ENCODE data around the gene RAMACL. TPM values are rescaled to one million over a fixed set of nuclear protein-coding genes. Genes with fewer than 3 reads are reported as not detected.

Gene RAMACL
- total RNA-seq, 1 experiment from 2014 or later, result 0.28 TPM

GRCh38 chr6:166580076-166581050 lies 6.1 kb downstream of the RAMACL start:
- Histone ChIP-seq H2BK120ac (ENCODE audit: low read depth, low read length, poor library complexity, severe bottlenecking) (no peak overlapping the region), H3K79me2 (ENCODE audit: insufficient read depth, low read length) (no peaks in the 10 kb centered on the region), H2AK5ac (ENCODE audit: insufficient read length, low read length) (no peak overlapping the region), H4K5ac (ENCODE audit: insufficient read length, low read depth, low read length) (no peak overlapping the region), H3T11ph (ENCODE audit: low read length) (no peak overlapping the region), H3K79me1 (ENCODE audit: insufficient read depth, low read depth, low read length, poor library complexity, severe bottlenecking) (no peaks in the 10 kb centered on the region), H3K27me3 (ENCODE audit: insufficient read depth, low read length) (no peaks in the 10 kb centered on the region), H3K18ac (ENCODE audit: insufficient read length, low read depth, low read length) (no peak overlapping the region), H2BK5ac (ENCODE audit: insufficient read length, low read length) (no peak overlapping the region), H3K56ac (ENCODE audit: insufficient read length, low read depth, low read length) (no peak overlapping the region), H2BK15ac (ENCODE audit: low read depth, low read length) (no peak overlapping the region), H4K91ac (ENCODE audit: insufficient read length, low read depth, low read length) (no peak overlapping the region), H3K23ac (ENCODE audit: insufficient read length, low read depth, low read length) (no peak overlapping the region), H3K27ac (ENCODE audit: insufficient read length, low read depth, low read length) (no peak overlapping the region), H3K4ac (ENCODE audit: low read depth, low read length) (no peak overlapping the region), H3K9ac (ENCODE audit: extremely low read depth, insufficient read length, low read length) (no peak overlapping the region), H3K23me2 (ENCODE audit: insufficient read length, low read depth, low read length, poor library complexity, severe bottlenecking) (no peaks in the 10 kb centered on the region), H4K8ac (replicated peaks; ENCODE audit: insufficient read length, low read depth, low read length) (no peak overlapping the region), H4K20me1 (ENCODE audit: control insufficient read depth, insufficient read depth, insufficient read length) (no peaks in the 10 kb centered on the region), H2BK12ac (ENCODE audit: insufficient read length, low read depth, low read length) (no peak overlapping the region), H2BK20ac (ENCODE audit: low read depth, low read length, poor library complexity, severe bottlenecking) (no peak overlapping the region), H3K14ac (ENCODE audit: insufficient read depth, low read length) (no peak overlapping the region), H3K4me1 (ENCODE audit: insufficient read depth, low read length) (peaks cover 3% of the 10 kb centered on the region; the same call in 1 of the 2 replicates), H3K9me3 (ENCODE audit: control insufficient read depth, low read depth, low read length) (no peaks in the 10 kb centered on the region), H3K4me2 (ENCODE audit: insufficient read depth, insufficient read length, low read length) (no peak overlapping the region), H2AFZ (ENCODE audit: low read length) (no peak overlapping the region)
- peak; percentile 19 for DNase-seq
- Mint-ChIP-seq H3K9me3 (peaks cover 20 to 27% of the 10 kb centered on the region in 2 experiments), H3K4me1 (peaks cover 7 to 10% of the 10 kb centered on the region in 2 experiments; a peak in 3 of 4 replicates), H3K4me3 (no peak overlapping the region), H3K27ac (peak overlapping the region; percentile 18 to 53 (median 47); a peak in 1 of 7 replicates), H3K36me3 (ENCODE audit: insufficient read depth in 1 of 3, low read depth in 3 of 3) (peaks cover 21 to 24% (median 23%) of the 10 kb centered on the region in 3 experiments), H3K27me3 (ENCODE audit: low read depth) (no peaks in the 10 kb centered on the region)
- no peak for TF ChIP-seq CTCF (conservative IDR thresholded peaks at IDR 0.05)
- WGBS (ENCODE audit: extremely low coverage, insufficient read length, low lambda C conversion rate), result no CpG with 5 or more reads among the region's 17 CpGs

Measured in H9 (cell line).